Measurements from ENCODE around the gene FAM210B. TPM values are rescaled to one million over a fixed set of nuclear protein-coding genes. Genes with fewer than 3 reads are reported as not detected.

The FAM210B gene
- total and polyA plus RNA-seq, 10 of the 15 experiments (the other 5 are each of a cell fraction or from before 2014, with no cell fraction given): 0.13 to 1.4 (median 0.68) TPM

- no TSS peak for BruUV-seq (replicated peaks)
- intact Hi-C loops (cut with micrococcal nuclease; ENCODE audit: unreplicated experiment) (no loop called here), in situ Hi-C loops (cut with MboI) (no loop called here)
- H3K4me1 ChIP-seq (ENCODE audit: control insufficient read depth, insufficient read depth, low read length): peaks cover 6% of the 10 kb centered on the region; the same call in 1 of the 2 replicates
- no peaks in the 10 kb centered on the region for H3K9me3 ChIP-seq (replicated peaks; ENCODE audit: control insufficient read depth, insufficient read depth, low read length)
- ChIA-PET CTCF (no interaction called here), SMC1A (ENCODE audit: uncharacterized antibody, unreplicated experiment) (interaction anchor here (1.0 to 1.2 kb wide), 3 partner anchors 14 to 18 kb away, joined by 3 to 4 read pairs (median 3); partner anchors contain the start of gene AURKA), POLR2A (no interaction called here), RAD21 (ENCODE audit: unreplicated experiment) (no interaction called here)
- H3K79me2 ChIP-seq (ENCODE audit: control insufficient read depth, insufficient read depth, low read length): no peaks in the 10 kb centered on the region
- 97% methylated on average over 5 of the region's 5 CpGs for WGBS (ENCODE audit: insufficient coverage, insufficient replicate concordance, low lambda C conversion rate, missing lambda C conversion rate)
- no peak overlapping the region for H3K9ac ChIP-seq (ENCODE audit: control insufficient read depth, insufficient read depth, low read length)
- DNase-seq (ENCODE audit: low read depth, low spot score): no peak
- no peak overlapping the region for H3K4me2 ChIP-seq (ENCODE audit: control insufficient read depth, insufficient read depth)
- no peak for ATAC-seq
- no peak for TF ChIP-seq PML (IDR thresholded peaks at IDR 0.05; ENCODE audit: low read length)
- no peak for TF ChIP-seq CEBPB (IDR thresholded peaks at IDR 0.05; ENCODE audit: borderline replicate concordance in 1 of 2, low read depth in 2 of 2, low read length in 2 of 2)
- TF ChIP-seq EP300 (IDR thresholded peaks at IDR 0.05; ENCODE audit: borderline replicate concordance in 1 of 2, control insufficient read depth in 1 of 2, low read depth in 2 of 2, low read length in 2 of 2): no peak
- no peak for TF ChIP-seq POU2F2 (IDR thresholded peaks at IDR 0.05; ENCODE audit: borderline replicate concordance, low read depth, low read length)
- no peak for TF ChIP-seq KDM1A (IDR thresholded peaks at IDR 0.05; ENCODE audit: borderline replicate concordance)
- no peak for TF ChIP-seq HDAC6 (IDR thresholded peaks at IDR 0.05; ENCODE audit: unreplicated experiment)
- TF ChIP-seq SIX5 (IDR thresholded peaks at IDR 0.05; ENCODE audit: low read depth, low read length, severe bottlenecking): no peak
- TF ChIP-seq CHD2 (IDR thresholded peaks at IDR 0.05; ENCODE audit: borderline replicate concordance, low read depth, low read length): no peak
- TF ChIP-seq TAF1 (IDR thresholded peaks at IDR 0.05; ENCODE audit: borderline replicate concordance, low read depth, low read length): no peak
- no peak for TF ChIP-seq SMC3 (IDR thresholded peaks at IDR 0.05; ENCODE audit: borderline replicate concordance, low read length)
- TF ChIP-seq, protein P1, sequence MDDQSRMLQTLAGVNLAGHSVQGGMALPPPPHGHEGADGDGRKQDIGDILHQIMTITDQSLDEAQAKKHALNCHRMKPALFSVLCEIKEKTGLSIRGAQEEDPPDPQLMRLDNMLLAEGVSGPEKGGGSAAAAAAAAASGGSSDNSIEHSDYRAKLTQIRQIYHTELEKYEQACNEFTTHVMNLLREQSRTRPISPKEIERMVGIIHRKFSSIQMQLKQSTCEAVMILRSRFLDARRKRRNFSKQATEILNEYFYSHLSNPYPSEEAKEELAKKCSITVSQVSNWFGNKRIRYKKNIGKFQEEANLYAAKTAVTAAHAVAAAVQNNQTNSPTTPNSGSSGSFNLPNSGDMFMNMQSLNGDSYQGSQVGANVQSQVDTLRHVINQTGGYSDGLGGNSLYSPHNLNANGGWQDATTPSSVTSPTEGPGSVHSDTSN (IDR thresholded peaks at IDR 0.05; ENCODE audit: insufficient replicate concordance, low read depth, low read length): no peak
- TF ChIP-seq RAD21 (IDR thresholded peaks at IDR 0.05; ENCODE audit: insufficient read depth, low read depth, low read length): no peak
- H4K20me1 ChIP-seq (ENCODE audit: control insufficient read depth, insufficient read depth): no peaks in the 10 kb centered on the region
- H3K36me3 ChIP-seq (ENCODE audit: control insufficient read depth in 2 of 2, insufficient read depth in 2 of 2, low read length in 1 of 2): peaks cover 1 to 18% of the 10 kb centered on the region in 2 experiments; a peak in 2 of 4 replicates
- H3K4me3 ChIP-seq: no peak overlapping the region
- no peak overlapping the region for H2AFZ ChIP-seq (ENCODE audit: control insufficient read depth, low read depth, low read length)
- no peaks in the 10 kb centered on the region for H3K27me3 ChIP-seq (replicated peaks in 1 of 2; ENCODE audit: control insufficient read depth in 2 of 2, insufficient read depth in 2 of 2, low read length in 1 of 2)
- H3K27ac ChIP-seq (ENCODE audit: control insufficient read depth, insufficient read depth): no peak overlapping the region
- no peak for FAIRE-seq
Measured at GRCh38 chr20:56409521-56409920, 50.7 kb downstream of the FAM210B start.
